Measurements from ENCODE around the gene CYB5A.

The CYB5A gene

DNA sequence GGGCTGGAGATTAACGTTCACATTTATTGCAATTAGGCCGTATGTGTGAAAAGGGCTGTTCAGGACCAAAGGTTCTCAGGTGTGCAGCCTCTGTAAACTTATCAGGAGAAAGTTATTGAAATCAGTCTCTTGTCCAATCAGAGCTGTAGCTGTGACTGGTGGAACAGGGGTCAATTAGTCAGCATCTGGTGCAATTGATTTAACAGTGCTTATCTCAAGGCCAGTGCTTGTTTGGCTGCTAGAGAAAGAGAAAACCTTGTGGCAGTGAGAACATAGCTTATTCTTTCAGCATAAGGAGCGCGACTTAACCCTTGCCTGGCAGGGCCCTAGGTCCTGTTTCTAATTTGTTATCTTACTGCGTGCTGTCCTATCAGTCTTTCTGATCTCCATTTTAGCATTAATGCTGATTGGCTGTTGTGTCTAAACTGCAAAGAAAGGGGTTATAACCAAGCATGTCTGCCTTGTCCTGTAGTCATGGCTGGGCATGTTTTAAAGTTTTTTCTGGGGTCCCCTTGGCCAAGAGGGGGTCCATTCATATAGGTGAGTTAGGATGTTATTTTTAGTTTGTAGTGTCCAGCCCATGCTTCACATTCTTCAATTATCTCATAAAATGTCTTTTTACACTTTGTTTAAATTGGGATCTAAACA is 66.4 kb downstream of the CYB5A start:
- Histone ChIP-seq H3K9me3 (ENCODE audit: low read length) (no peaks in the 10 kb centered on the region), H3K4me1 (ENCODE audit: insufficient read depth, low read length) (no peaks in the 10 kb centered on the region), H3K27me3 (ENCODE audit: control insufficient read depth in 1 of 2, insufficient read depth in 2 of 2, low read length in 2 of 2) (no peaks in the 10 kb centered on the region), H3K9ac (ENCODE audit: low read length) (no peak overlapping the region), H3K4me3 (ENCODE audit: low read depth in 1 of 2, low read length in 2 of 2) (no peak overlapping the region), H3K36me3 (ENCODE audit: insufficient read depth, low read length) (no peaks in the 10 kb centered on the region), H3K27ac (ENCODE audit: low read depth, low read length) (no peak overlapping the region)

GRCh38 chr18:74222710-74223494 is 68.9 kb downstream of the CYB5A start:
- Histone ChIP-seq H3K4me3 (ENCODE audit: low read depth in 1 of 2, low read length in 2 of 2) (no peak overlapping the region), H3K27ac (ENCODE audit: low read depth, low read length) (no peak overlapping the region), H3K9ac (ENCODE audit: low read length) (no peak overlapping the region)

GRCh38 chr18:74221081-74221480 is 70.7 kb downstream of the CYB5A start:
- Histone ChIP-seq H3K36me3 (ENCODE audit: insufficient read depth, low read length) (no peaks in the 10 kb centered on the region), H3K4me1 (ENCODE audit: insufficient read depth, low read length) (no peaks in the 10 kb centered on the region), H3K9me3 (ENCODE audit: low read length) (no peaks in the 10 kb centered on the region), H3K9ac (ENCODE audit: low read length) (no peak overlapping the region), H3K27me3 (ENCODE audit: control insufficient read depth in 1 of 2, insufficient read depth in 2 of 2, low read length in 2 of 2) (no peaks in the 10 kb centered on the region), H3K27ac (ENCODE audit: low read depth, low read length) (no peak overlapping the region), H3K4me3 (ENCODE audit: low read depth in 1 of 2, low read length in 2 of 2) (no peak overlapping the region)

More at GRCh38 chr18:74222710-74223494, 68.9 kb downstream of the CYB5A start:
- Histone ChIP-seq H3K27me3 (ENCODE audit: control insufficient read depth in 1 of 2, insufficient read depth in 2 of 2, low read length in 2 of 2) (no peaks in the 10 kb centered on the region), H3K4me1 (ENCODE audit: insufficient read depth, low read length) (no peaks in the 10 kb centered on the region), H3K9me3 (ENCODE audit: low read length) (no peaks in the 10 kb centered on the region), H3K36me3 (ENCODE audit: insufficient read depth, low read length) (no peaks in the 10 kb centered on the region)

DNA sequence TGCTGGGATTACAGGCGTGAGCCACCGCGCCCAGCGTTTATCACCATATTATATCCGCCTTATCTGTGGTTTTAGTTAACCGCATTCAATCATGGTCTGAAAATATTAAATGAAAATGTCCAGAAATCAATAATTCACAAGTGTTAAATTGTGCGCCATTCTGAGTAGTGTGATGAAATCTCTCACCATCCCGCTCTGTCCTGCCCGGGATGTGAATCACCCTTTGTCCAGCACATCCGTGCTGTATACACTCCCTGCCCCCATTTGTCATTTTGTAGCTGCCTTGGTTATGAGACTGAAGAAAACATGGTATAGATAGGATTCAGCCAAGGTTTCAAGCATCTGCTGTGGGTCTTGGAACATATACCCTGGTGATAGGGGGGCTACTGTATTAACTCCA is 72.7 kb downstream of the CYB5A start:
- H3K27me3 ChIP-seq (ENCODE audit: control insufficient read depth in 1 of 2, insufficient read depth in 2 of 2, low read length in 2 of 2), result no peaks in the 10 kb centered on the region
- H3K36me3 ChIP-seq (ENCODE audit: insufficient read depth, low read length), result no peaks in the 10 kb centered on the region
- no peak overlapping the region for H3K27ac ChIP-seq (ENCODE audit: low read depth, low read length)
- H3K4me1 ChIP-seq (ENCODE audit: insufficient read depth, low read length), result no peaks in the 10 kb centered on the region
- H3K9me3 ChIP-seq (ENCODE audit: low read length), result no peaks in the 10 kb centered on the region
- H3K4me3 ChIP-seq (ENCODE audit: low read depth in 1 of 2, low read length in 2 of 2), result no peak overlapping the region
- no peak overlapping the region for H3K9ac ChIP-seq (ENCODE audit: low read length)

DNA sequence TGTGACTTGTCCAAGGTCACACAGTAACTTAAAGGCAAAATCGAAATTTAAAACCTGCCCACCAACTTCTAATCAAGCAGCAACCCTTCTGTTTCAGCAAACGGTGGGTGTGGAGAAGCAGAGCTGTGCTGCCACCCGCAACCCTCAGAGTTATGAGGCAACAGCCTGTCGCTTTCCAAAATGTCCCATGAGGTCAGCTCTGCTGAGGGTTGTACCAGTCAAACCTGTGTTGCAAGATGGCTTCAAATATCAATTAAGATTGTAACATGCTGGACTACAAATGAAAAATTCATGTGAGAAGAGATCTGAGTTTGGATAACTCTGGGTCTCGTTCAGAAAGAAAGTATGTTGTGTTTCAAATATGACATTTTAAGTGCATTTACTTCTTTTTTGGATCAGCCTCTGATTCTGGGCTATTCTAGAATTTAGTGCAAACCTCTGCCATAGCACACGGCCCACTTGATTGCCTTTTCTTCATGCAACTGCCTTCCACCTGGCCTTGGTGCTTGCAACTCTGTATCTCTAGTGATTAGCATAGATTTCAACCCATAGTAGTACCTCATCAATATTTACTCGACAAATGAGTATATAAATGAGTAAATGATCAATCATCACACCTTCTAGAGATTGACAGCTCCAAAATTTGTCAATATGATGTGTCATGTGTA is 74.2 kb downstream of the CYB5A start:
- no peak overlapping the region for H3K9ac ChIP-seq (ENCODE audit: low read length)
- H3K27ac ChIP-seq (ENCODE audit: low read depth, low read length), result no peak overlapping the region

GRCh38 chr18:74216661-74217110 is 75.1 kb downstream of the CYB5A start:
- H3K27me3 ChIP-seq (ENCODE audit: control insufficient read depth in 1 of 2, insufficient read depth in 2 of 2, low read length in 2 of 2), result no peaks in the 10 kb centered on the region
- H3K36me3 ChIP-seq (ENCODE audit: insufficient read depth, low read length), result no peaks in the 10 kb centered on the region
- no peaks in the 10 kb centered on the region for H3K4me1 ChIP-seq (ENCODE audit: insufficient read depth, low read length)
- H3K9me3 ChIP-seq (ENCODE audit: low read length), result no peaks in the 10 kb centered on the region
- H3K4me3 ChIP-seq (ENCODE audit: low read depth in 1 of 2, low read length in 2 of 2), result no peak overlapping the region
- no peak overlapping the region for H3K9ac ChIP-seq (ENCODE audit: low read length)
- no peak overlapping the region for H3K27ac ChIP-seq (ENCODE audit: low read depth, low read length)

More for the DNA sequence above, 74.2 kb downstream of the CYB5A start:
- Histone ChIP-seq H3K4me1 (ENCODE audit: insufficient read depth, low read length) (no peaks in the 10 kb centered on the region), H3K4me3 (ENCODE audit: low read depth in 1 of 2, low read length in 2 of 2) (no peak overlapping the region), H3K9me3 (ENCODE audit: low read length) (no peaks in the 10 kb centered on the region), H3K36me3 (ENCODE audit: insufficient read depth, low read length) (no peaks in the 10 kb centered on the region), H3K27me3 (ENCODE audit: control insufficient read depth in 1 of 2, insufficient read depth in 2 of 2, low read length in 2 of 2) (no peaks in the 10 kb centered on the region)

- H3K27me3 ChIP-seq (ENCODE audit: control insufficient read depth in 1 of 2, insufficient read depth in 2 of 2, low read length in 2 of 2), result no peaks in the 10 kb centered on the region
- H3K9ac ChIP-seq (ENCODE audit: low read length), result no peak overlapping the region
- H3K27ac ChIP-seq (ENCODE audit: low read depth, low read length), result no peak overlapping the region
- H3K9me3 ChIP-seq (ENCODE audit: low read length), result no peaks in the 10 kb centered on the region
- no peaks in the 10 kb centered on the region for H3K36me3 ChIP-seq (ENCODE audit: insufficient read depth, low read length)
- H3K4me1 ChIP-seq (ENCODE audit: insufficient read depth, low read length), result no peaks in the 10 kb centered on the region
- no peak overlapping the region for H3K4me3 ChIP-seq (ENCODE audit: low read depth in 1 of 2, low read length in 2 of 2)
Observed at GRCh38 chr18:74215863-74216262, 75.9 kb downstream of the CYB5A start.

GRCh38 chr18:74213429-74213828 is 78.3 kb downstream of the CYB5A start:
- H3K36me3 ChIP-seq (ENCODE audit: insufficient read depth, low read length), result no peaks in the 10 kb centered on the region
- no peaks in the 10 kb centered on the region for H3K27me3 ChIP-seq (ENCODE audit: control insufficient read depth in 1 of 2, insufficient read depth in 2 of 2, low read length in 2 of 2)
- H3K4me1 ChIP-seq (ENCODE audit: insufficient read depth, low read length), result no peaks in the 10 kb centered on the region
- H3K27ac ChIP-seq (ENCODE audit: low read depth, low read length), result no peak overlapping the region
- no peak overlapping the region for H3K9ac ChIP-seq (ENCODE audit: low read length)
- H3K9me3 ChIP-seq (ENCODE audit: low read length), result no peaks in the 10 kb centered on the region
- H3K4me3 ChIP-seq (ENCODE audit: low read depth in 1 of 2, low read length in 2 of 2), result no peak overlapping the region

DNA sequence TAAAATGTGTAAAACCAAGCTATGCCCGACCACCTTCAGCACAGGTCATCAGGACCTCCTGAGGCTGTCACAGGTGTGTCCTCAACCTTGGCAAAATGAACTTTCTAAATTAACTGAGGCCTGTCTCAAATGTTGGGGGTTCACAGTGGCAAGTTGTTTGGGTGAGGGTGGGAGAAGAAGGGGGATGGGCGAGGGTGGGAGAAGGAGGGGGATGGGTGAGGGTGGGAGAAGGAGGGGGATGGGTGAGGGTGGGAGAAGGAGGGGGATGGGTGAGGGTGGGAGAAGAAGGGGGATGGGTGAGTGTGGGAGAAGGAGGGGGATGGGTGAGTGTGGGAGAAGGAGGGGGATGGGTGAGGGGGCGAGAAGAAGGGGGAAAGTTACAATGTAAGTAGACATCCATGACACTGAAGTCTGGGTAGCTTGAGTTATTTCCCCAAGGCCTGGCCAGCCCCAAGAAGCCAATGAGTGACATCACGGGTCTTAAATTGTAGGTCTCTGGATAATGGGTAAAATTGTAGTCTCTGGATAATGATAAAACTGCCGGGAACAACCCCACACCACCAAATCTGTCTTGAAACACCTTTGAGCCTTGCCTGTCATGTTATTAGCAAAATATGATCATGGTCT is 87.1 kb downstream of the CYB5A start:
- H3K36me3 ChIP-seq (ENCODE audit: insufficient read depth, low read length), result no peaks in the 10 kb centered on the region
- H3K27me3 ChIP-seq (ENCODE audit: control insufficient read depth in 1 of 2, insufficient read depth in 2 of 2, low read length in 2 of 2), result no peaks in the 10 kb centered on the region
- no peak overlapping the region for H3K9ac ChIP-seq (ENCODE audit: low read length)
- no peaks in the 10 kb centered on the region for H3K9me3 ChIP-seq (ENCODE audit: low read length)
- H3K4me1 ChIP-seq (ENCODE audit: insufficient read depth, low read length), result no peaks in the 10 kb centered on the region
- H3K27ac ChIP-seq (ENCODE audit: low read depth, low read length), result no peak overlapping the region
- H3K4me3 ChIP-seq (ENCODE audit: low read depth in 1 of 2, low read length in 2 of 2), result no peak overlapping the region

GRCh38 chr18:74203811-74204210 is 88.0 kb downstream of the CYB5A start:
- H3K9ac ChIP-seq (ENCODE audit: low read length), result no peak overlapping the region
- H3K4me1 ChIP-seq (ENCODE audit: insufficient read depth, low read length), result no peaks in the 10 kb centered on the region
- H3K27ac ChIP-seq (ENCODE audit: low read depth, low read length), result no peak overlapping the region
- no peaks in the 10 kb centered on the region for H3K27me3 ChIP-seq (ENCODE audit: control insufficient read depth in 1 of 2, insufficient read depth in 2 of 2, low read length in 2 of 2)
- H3K4me3 ChIP-seq (ENCODE audit: low read depth in 1 of 2, low read length in 2 of 2), result no peak overlapping the region
- H3K9me3 ChIP-seq (ENCODE audit: low read length), result no peaks in the 10 kb centered on the region
- no peaks in the 10 kb centered on the region for H3K36me3 ChIP-seq (ENCODE audit: insufficient read depth, low read length)

All from muscle layer of colon (tissue), 2 donors.